ENCODE results near the gene IGLL5.

DNA sequence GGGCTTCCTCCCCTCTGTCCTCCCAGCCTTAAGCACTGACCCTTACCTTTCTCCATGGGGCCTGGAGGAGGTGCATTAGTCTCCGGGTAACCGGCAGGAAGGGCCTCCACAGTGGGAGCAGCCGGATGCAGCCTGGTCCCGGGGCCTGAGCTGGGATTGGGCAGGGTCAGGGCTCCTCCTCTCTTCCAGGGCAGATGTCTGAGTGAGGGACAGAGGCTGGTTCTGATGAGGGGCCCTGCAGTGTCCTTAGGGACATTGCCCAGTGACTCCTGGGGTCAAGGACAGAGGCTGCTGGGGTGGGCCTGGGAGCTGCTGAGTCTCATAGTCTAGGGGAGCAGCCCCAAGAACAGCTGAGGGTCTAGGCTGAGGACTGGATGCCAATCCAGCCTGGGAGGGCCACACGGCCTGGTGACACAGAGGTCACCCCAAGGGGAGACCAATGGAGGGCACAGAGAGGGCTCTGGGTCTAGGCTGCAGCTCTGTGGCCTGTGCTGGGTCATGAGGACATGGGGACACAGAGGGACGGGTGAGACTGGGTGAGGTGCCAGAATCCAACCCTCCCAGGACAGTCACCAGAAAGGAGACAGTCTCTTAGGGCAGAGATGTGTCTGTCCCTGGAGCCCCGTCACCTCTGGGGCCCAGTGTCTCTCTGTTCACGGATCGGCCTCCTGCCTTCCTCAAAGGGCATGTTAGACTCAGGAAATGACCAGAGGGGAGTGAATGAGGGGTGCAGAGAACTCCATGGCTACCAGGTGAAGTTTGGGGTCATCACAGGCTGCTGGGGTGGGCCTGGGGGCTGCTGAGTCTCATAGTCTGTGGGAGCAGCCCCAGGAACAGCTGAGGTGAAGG is 6.5 kb downstream of the IGLL5 start:
- TF ChIP-seq, protein P1, sequence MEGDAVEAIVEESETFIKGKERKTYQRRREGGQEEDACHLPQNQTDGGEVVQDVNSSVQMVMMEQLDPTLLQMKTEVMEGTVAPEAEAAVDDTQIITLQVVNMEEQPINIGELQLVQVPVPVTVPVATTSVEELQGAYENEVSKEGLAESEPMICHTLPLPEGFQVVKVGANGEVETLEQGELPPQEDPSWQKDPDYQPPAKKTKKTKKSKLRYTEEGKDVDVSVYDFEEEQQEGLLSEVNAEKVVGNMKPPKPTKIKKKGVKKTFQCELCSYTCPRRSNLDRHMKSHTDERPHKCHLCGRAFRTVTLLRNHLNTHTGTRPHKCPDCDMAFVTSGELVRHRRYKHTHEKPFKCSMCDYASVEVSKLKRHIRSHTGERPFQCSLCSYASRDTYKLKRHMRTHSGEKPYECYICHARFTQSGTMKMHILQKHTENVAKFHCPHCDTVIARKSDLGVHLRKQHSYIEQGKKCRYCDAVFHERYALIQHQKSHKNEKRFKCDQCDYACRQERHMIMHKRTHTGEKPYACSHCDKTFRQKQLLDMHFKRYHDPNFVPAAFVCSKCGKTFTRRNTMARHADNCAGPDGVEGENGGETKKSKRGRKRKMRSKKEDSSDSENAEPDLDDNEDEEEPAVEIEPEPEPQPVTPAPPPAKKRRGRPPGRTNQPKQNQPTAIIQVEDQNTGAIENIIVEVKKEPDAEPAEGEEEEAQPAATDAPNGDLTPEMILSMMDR (IDR thresholded peaks at IDR 0.05; ENCODE audit: extremely low read depth in 1 of 2, insufficient read depth in 1 of 2, low read depth in 1 of 2, low read length in 2 of 2) = no peak
- TF ChIP-seq, protein P2, sequence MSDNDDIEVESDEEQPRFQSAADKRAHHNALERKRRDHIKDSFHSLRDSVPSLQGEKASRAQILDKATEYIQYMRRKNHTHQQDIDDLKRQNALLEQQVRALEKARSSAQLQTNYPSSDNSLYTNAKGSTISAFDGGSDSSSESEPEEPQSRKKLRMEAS (IDR thresholded peaks at IDR 0.05; ENCODE audit: insufficient read depth, insufficient read length) = no peak

Measured in endothelial cell of umbilical vein (primary cell).